GM12872 (cell line): ENCODE data around the gene THAP7.

Experiments
- CTCF ChIP-seq: IDR thresholded peaks from 3 replicates; pipeline ENCODE4 v1.5.1; 2011; ENCODE audit warnings: low read depth, mild to moderate bottlenecking, low read length, moderate library complexity; ENCODE audit not compliant: insufficient read depth

Gene THAP7

GRCh38 chr22:20999350-21000206 is 2.3 kb downstream of the THAP7 start:
- no peak for TF ChIP-seq CTCF

- TF ChIP-seq CTCF = no peak
These were observed 3.2 kb downstream of the THAP7 start for GRCh38 chr22:20998411-20999336.

GRCh38 chr22:20997536-20998257 is 4.2 kb downstream of the THAP7 start:
- TF ChIP-seq CTCF = no peak

GRCh38 chr22:20996598-20997535 is 5.1 kb downstream of the THAP7 start:
- no peak for TF ChIP-seq CTCF

- TF ChIP-seq CTCF = no peak
These were observed 5.9 kb downstream of the THAP7 start for GRCh38 chr22:20996031-20996410.

- no peak for TF ChIP-seq CTCF
These were observed 6.4 kb downstream of the THAP7 start for GRCh38 chr22:20995329-20996030.
